Hematopoietic multipotent progenitor cell (in vitro differentiated cells): ENCODE results near the gene PREX1. TPM values are rescaled to one million over a fixed set of nuclear protein-coding genes. Genes with fewer than 3 reads are reported as not detected.

ENCODE experiments used
- DNase-seq, 3 donors: peaks; one replicate each; pipeline ENCODE4 v3.0.0-alpha.2; 2011 to 2015; ENCODE audit warnings: low read depth in 2 of 3, low spot score in 2 of 3
- total RNA-seq: library from RNA; depleted of rRNA; stranded (reverse); fragments of >200 nt; gene quantifications from one replicate; pipeline ENCODE4 v1.2.3, GENCODE V29; 2012

The PREX1 gene
- total RNA-seq, 1 donor, result 92.6 TPM

GRCh38 chr20:48738399-48739304 is 89.1 kb downstream of the PREX1 start:
- peak in 1 of 3 donors; percentile 41 for DNase-seq

GRCh38 chr20:48738094-48738398 is 89.8 kb downstream of the PREX1 start:
- DNase-seq, result no peak

- DNase-seq, result no peak
These were observed 90.2 kb downstream of the PREX1 start for GRCh38 chr20:48737434-48738093.

- DNase-seq, result no peak
These were observed 91.2 kb downstream of the PREX1 start for GRCh38 chr20:48736636-48737035.

GRCh38 chr20:48736231-48736630 is 91.6 kb downstream of the PREX1 start:
- DNase-seq, result no peak

GRCh38 chr20:48735112-48735511 is 92.7 kb downstream of the PREX1 start:
- peak in 1 of 3 donors; percentile 48 for DNase-seq

- no peak for DNase-seq
These were observed 93.6 kb downstream of the PREX1 start for GRCh38 chr20:48734104-48734749.

- DNase-seq, result no peak
These were observed 94.5 kb downstream of the PREX1 start for GRCh38 chr20:48733296-48733790.

GRCh38 chr20:48732081-48732829 is 95.5 kb downstream of the PREX1 start:
- DNase-seq, result no peak

- DNase-seq, result no peak
These were observed 96.3 kb downstream of the PREX1 start for GRCh38 chr20:48731536-48731935.

- no peak for DNase-seq
These were observed 96.8 kb downstream of the PREX1 start for GRCh38 chr20:48730977-48731376.

GRCh38 chr20:48729538-48729937 is 98.3 kb downstream of the PREX1 start:
- no peak for DNase-seq

GRCh38 chr20:48728042-48728825 is 99.6 kb downstream of the PREX1 start:
- DNase-seq, result no peak

- no peak for DNase-seq
These were observed 100.6 kb downstream of the PREX1 start for GRCh38 chr20:48727226-48727625.

- DNase-seq, result no peak
These were observed 102.2 kb downstream of the PREX1 start for GRCh38 chr20:48725555-48725991.

- no peak for DNase-seq
These were observed 102.8 kb downstream of the PREX1 start for GRCh38 chr20:48724891-48725554.

GRCh38 chr20:48724382-48724781 is 103.4 kb downstream of the PREX1 start:
- no peak for DNase-seq

- DNase-seq, result no peak
These were observed 104.2 kb downstream of the PREX1 start for GRCh38 chr20:48723308-48724264.
